Endothelial cell of umbilical vein (primary cell): ENCODE data around the gene DEFB123. TPM values are rescaled to one million over a fixed set of nuclear protein-coding genes. Genes with fewer than 3 reads are reported as not detected.

Experiments used
- BruUV-seq: library from RNA; stranded (reverse); fragments of 400-500 nt; replicated peaks from 2 replicates; lab custom pipeline; 2021; lab: Mats Ljungman, UMichigan
- CTCF ChIA-PET: fragments of 300-600, 350-600 bp; sonication (Branson Sonifier 250); formaldehyde crosslinking; loops from one replicate; lab custom pipeline; 2021; ENCODE audit warnings: antibody characterized with exemption, inconsistent platforms; lab: Charles Lee
- POLR2A ChIA-PET: fragments of 300-600, 350-600 bp; sonication (Branson Sonifier 250); formaldehyde crosslinking; loops from one replicate; lab custom pipeline; 2021; ENCODE audit warnings: antibody characterized with exemption, inconsistent platforms; lab: Charles Lee
- DNase-seq: peaks from one replicate; pipeline ENCODE4 v3.0.0-alpha.2; 2011; ENCODE audit warnings: low read depth, low spot score
- FAIRE-seq: peaks from 2 replicates; lab custom pipeline; 2011; peaks lifted over from hg19 to GRCh38; lab: Jason Lieb, UNC
- H2AFZ ChIP-seq: 2 replicates; pipeline ENCODE4 v1.6.0; 2012; ENCODE audit warnings: low read depth, low read length, control low read depth, inconsistent platforms
- H3K27ac ChIP-seq: 2 replicates; pipeline ENCODE4 v1.5.1; 2011; ENCODE audit warnings: low read depth, mild to moderate bottlenecking, control low read depth, low read length, moderate library complexity; ENCODE audit not compliant: insufficient read depth
- H3K27me3 ChIP-seq, 2 experiments: 2 replicates each; pipeline versions ENCODE4 v1.6.0 to v1.6.1; 2011; ENCODE audit warnings: low read length in 2 of 2, mixed read lengths in 1 of 2; ENCODE audit not compliant: control insufficient read depth in 2 of 2, insufficient read depth in 2 of 2
- H3K36me3 ChIP-seq, 2 experiments: 2 replicates in 1 of 2; 3 replicates in 1 of 2; pipeline ENCODE4 v1.5.1; 2011; ENCODE audit warnings: low read length in 2 of 2, mild to moderate bottlenecking in 1 of 2, moderate library complexity in 1 of 2; ENCODE audit not compliant: control insufficient read depth in 2 of 2, insufficient read depth in 2 of 2; ENCODE audit errors: extremely low read depth in 1 of 2
- H3K4me1 ChIP-seq: 3 replicates; pipeline ENCODE4 v1.5.1; 2011; ENCODE audit warnings: mild to moderate bottlenecking, low read length; ENCODE audit not compliant: control insufficient read depth, insufficient read depth; ENCODE audit errors: extremely low read depth
- H3K4me2 ChIP-seq: 2 replicates; pipeline ENCODE4 v1.6.1; 2011; ENCODE audit warnings: low read length, control low read depth, mixed read lengths; ENCODE audit not compliant: insufficient read depth
- H3K4me3 ChIP-seq, 3 experiments: fragments of 200-600 bp in 1 of 3; sonication (generic), shearing (Covaris generic) in 1 of 3; replicated peaks in 1 of 3; 2 replicates each; pipeline ENCODE4 v1.5.1; 2011 to 2016; ENCODE audit warnings: control low read depth in 3 of 3, low read length in 3 of 3, mild to moderate bottlenecking in 2 of 3, inconsistent platforms in 1 of 3, low read depth in 1 of 3, moderate library complexity in 1 of 3; ENCODE audit not compliant: insufficient read depth in 1 of 3
- H3K79me2 ChIP-seq: 2 replicates; pipeline ENCODE4 v1.6.0; 2012; ENCODE audit warnings: low read length, inconsistent platforms; ENCODE audit not compliant: control insufficient read depth, insufficient read depth
- H3K9ac ChIP-seq: replicated peaks from 2 replicates; pipeline ENCODE3; 2011; ENCODE audit warnings: low read length, control low read depth; ENCODE audit not compliant: insufficient read depth; ENCODE audit errors: extremely low read depth
- H3K9me1 ChIP-seq: replicated peaks from 3 replicates; pipeline ENCODE4 v1.6.0; 2011; ENCODE audit warnings: mild to moderate bottlenecking, low read length; ENCODE audit not compliant: control insufficient read depth, insufficient read depth; ENCODE audit errors: extremely low read depth
- H3K9me3 ChIP-seq: replicated peaks from 2 replicates; pipeline ENCODE4 v1.5.1; 2012; ENCODE audit warnings: low read length, inconsistent platforms; ENCODE audit not compliant: control insufficient read depth, insufficient read depth
- H4K20me1 ChIP-seq: replicated peaks from 2 replicates; pipeline ENCODE3; 2011; ENCODE audit warnings: mild to moderate bottlenecking, low read length; ENCODE audit not compliant: control insufficient read depth, insufficient read depth; ENCODE audit errors: extremely low read depth
- CTCF ChIP-seq, 2 donors: IDR thresholded peaks; 1 replicate in 1 of 2; 2 replicates in 1 of 2; pipeline ENCODE4 v1.5.1; 2011; ENCODE audit warnings: low read length in 2 of 2, mild to moderate bottlenecking in 2 of 2, moderate library complexity in 2 of 2, control low read depth in 1 of 2, inconsistent platforms in 1 of 2, low read depth in 1 of 2; ENCODE audit not compliant: insufficient read depth in 1 of 2; ENCODE audit errors: extremely low read depth in 1 of 2
- EZH2 ChIP-seq: IDR thresholded peaks from 2 replicates; pipeline ENCODE4 v1.6.1; 2012; ENCODE audit warnings: borderline replicate concordance, low read depth, mild to moderate bottlenecking, moderate library complexity, low read length, inconsistent platforms; ENCODE audit not compliant: severe bottlenecking
- FOS ChIP-seq: IDR thresholded peaks from 2 replicates; pipeline ENCODE4 v1.6.1; 2011; ENCODE audit warnings: mild to moderate bottlenecking, low read length, moderate library complexity, borderline replicate concordance; ENCODE audit not compliant: insufficient read depth
- GATA2 ChIP-seq: IDR thresholded peaks from 2 replicates; pipeline ENCODE4 v1.7.0; 2011; ENCODE audit warnings: low read depth, mild to moderate bottlenecking, moderate library complexity, mixed read lengths, low read length; ENCODE audit not compliant: insufficient read length, insufficient read depth
- JUN ChIP-seq: IDR thresholded peaks from 2 replicates; pipeline ENCODE4 v1.6.1; 2011; ENCODE audit warnings: borderline replicate concordance, low read depth; ENCODE audit not compliant: insufficient read length, insufficient read depth
- MAX ChIP-seq: IDR thresholded peaks from 2 replicates; pipeline ENCODE4 v1.6.1; 2011; ENCODE audit not compliant: insufficient read depth, insufficient read length
- MYC ChIP-seq: IDR thresholded peaks from one replicate; pipeline ENCODE4 v1.6.1; 2011; ENCODE audit warnings: mild to moderate bottlenecking, low read depth, low read length
- POLR2A ChIP-seq: IDR thresholded peaks from 2 replicates; pipeline ENCODE4 v1.6.1; 2012; ENCODE audit warnings: low read depth, mild to moderate bottlenecking, control low read depth, low read length
- POLR2AphosphoS5 ChIP-seq: IDR thresholded peaks from 2 replicates; pipeline ENCODE4 v1.6.1; 2012; ENCODE audit warnings: low read depth, mild to moderate bottlenecking, control low read depth, low read length, moderate library complexity; ENCODE audit not compliant: insufficient read depth
- dilution Hi-C: fragments of 300-500 bp; cut with MboI; formaldehyde crosslinking; loops from one replicate; pipeline ENCODE4 v1.15.0; 2019; ENCODE audit warnings: low sequenced_read_pairs; ENCODE audit not compliant: extremely low pct_ligation_motif_present
- intact Hi-C: fragments of 100-400 bp; cut with micrococcal nuclease; formaldehyde crosslinking; loops from one replicate; pipeline ENCODE4 v1.10.0; 2022
- polyA plus RNA-seq, 4 experiments: library from polyadenylated mRNA; depleted of rRNA in 3 of 4; stranded (reverse) in 3 of 4; unstranded in 1 of 4; fragments of >200 nt; gene quantifications; 2 replicates each; pipeline versions ENCODE4 v1.2.1 to v1.2.3, GENCODE V29; 2011 to 2012; ENCODE audit warnings: missing spikeins in 1 of 4
- total RNA-seq: library from RNA; stranded (reverse); gene quantifications from 2 replicates; pipeline ENCODE4 v1.2.3, GENCODE V29; 2021

Gene DEFB123
- total and polyA plus RNA-seq, 2 donors (not counting 3 experiments of a cell fraction or from before 2014, with no cell fraction given): not detected

GRCh38 chr20:31490752-31491151 is 50.3 kb downstream of the DEFB123 start:
- dilution Hi-C loops (no loop called here), intact Hi-C loops (no loop called here)
- Histone ChIP-seq H3K4me1 (no peaks in the 10 kb centered on the region), H3K9me3 (no peaks in the 10 kb centered on the region), H3K9me1 (no peaks in the 10 kb centered on the region), H3K9ac (no peak overlapping the region), H3K4me3 (no peak overlapping the region), H3K27ac (no peak overlapping the region), H3K79me2 (no peaks in the 10 kb centered on the region), H3K27me3 (peaks cover 0 to 12% of the 10 kb centered on the region in 2 experiments), H2AFZ (no peak overlapping the region), H3K4me2 (no peak overlapping the region), H3K36me3 (no peaks in the 10 kb centered on the region), H4K20me1 (no peaks in the 10 kb centered on the region)
- ChIA-PET POLR2A (no interaction called here), CTCF (interaction anchor here (9.5 kb wide), 1 partner anchor 13 kb away, joined by 114 read pairs; no protein-coding TSS in a partner anchor)
- no peak for FAIRE-seq
- no peak for TF ChIP-seq CTCF (IDR thresholded peaks at IDR 0.05; ENCODE audit: extremely low read depth in 1 of 2, insufficient read depth in 1 of 2, low read depth in 1 of 2, low read length in 2 of 2)
- TF ChIP-seq FOS: no peak
- no peak for TF ChIP-seq GATA2
- TF ChIP-seq JUN: no peak
- no peak for TF ChIP-seq MAX
- TF ChIP-seq POLR2AphosphoS5: no peak
- TF ChIP-seq MYC: no peak
- TF ChIP-seq POLR2A: no peak
- no peak for TF ChIP-seq EZH2
- BruUV-seq: no TSS peak
- DNase-seq: no peak
